ENCODE results near the gene NOL6.
"Not testable (repeated sequence)": the region's sequence is repeated elsewhere in the genome, so short reads cannot be mapped to it uniquely, and the experiment has no call there.

DNA sequence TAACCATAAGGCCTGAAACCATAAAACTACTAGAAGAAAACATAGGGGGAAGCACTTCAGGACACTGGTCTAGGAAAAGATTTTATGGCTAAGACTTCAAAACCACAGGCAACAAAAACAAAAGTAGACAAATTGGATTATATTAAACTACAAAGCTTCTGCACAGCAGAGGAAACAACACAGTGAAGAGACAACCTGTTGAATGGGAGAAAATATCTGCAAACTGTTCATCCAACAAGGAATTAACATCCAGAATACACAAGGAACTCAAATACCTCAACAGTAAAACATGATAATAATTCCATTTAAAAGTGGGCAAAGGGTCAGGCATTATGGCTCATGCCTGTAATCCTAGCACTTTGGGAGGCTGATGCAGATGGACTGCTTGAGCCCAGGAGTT, 11.6 kb upstream of the NOL6 start:
- TF ChIP-seq, protein P1, sequence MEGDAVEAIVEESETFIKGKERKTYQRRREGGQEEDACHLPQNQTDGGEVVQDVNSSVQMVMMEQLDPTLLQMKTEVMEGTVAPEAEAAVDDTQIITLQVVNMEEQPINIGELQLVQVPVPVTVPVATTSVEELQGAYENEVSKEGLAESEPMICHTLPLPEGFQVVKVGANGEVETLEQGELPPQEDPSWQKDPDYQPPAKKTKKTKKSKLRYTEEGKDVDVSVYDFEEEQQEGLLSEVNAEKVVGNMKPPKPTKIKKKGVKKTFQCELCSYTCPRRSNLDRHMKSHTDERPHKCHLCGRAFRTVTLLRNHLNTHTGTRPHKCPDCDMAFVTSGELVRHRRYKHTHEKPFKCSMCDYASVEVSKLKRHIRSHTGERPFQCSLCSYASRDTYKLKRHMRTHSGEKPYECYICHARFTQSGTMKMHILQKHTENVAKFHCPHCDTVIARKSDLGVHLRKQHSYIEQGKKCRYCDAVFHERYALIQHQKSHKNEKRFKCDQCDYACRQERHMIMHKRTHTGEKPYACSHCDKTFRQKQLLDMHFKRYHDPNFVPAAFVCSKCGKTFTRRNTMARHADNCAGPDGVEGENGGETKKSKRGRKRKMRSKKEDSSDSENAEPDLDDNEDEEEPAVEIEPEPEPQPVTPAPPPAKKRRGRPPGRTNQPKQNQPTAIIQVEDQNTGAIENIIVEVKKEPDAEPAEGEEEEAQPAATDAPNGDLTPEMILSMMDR (IDR thresholded peaks at IDR 0.05 in 4 of 5, conservative IDR thresholded peaks at IDR 0.05 in 1 of 5): not testable (repeated sequence)
- not testable (repeated sequence) for TF ChIP-seq POLR2A (IDR thresholded peaks at IDR 0.05)
